OCI-LY7 (cell line): ENCODE measurements around the gene UBP1. TPM values are rescaled to one million over a fixed set of nuclear protein-coding genes. Genes with fewer than 3 reads are reported as not detected.

Source experiments
- BruUV-seq: library from RNA; stranded (reverse); fragments of 400-500 nt; replicated peaks from 2 replicates; lab custom pipeline; 2021; lab: Mats Ljungman, UMichigan
- CTCF ChIA-PET: fragments of 300-600 bp; sonication (Branson Sonifier 250); formaldehyde crosslinking; loops from one replicate; lab custom pipeline; 2022; ENCODE audit warnings: antibody characterized with exemption; ENCODE audit not compliant: unreplicated experiment; lab: Charles Lee
- POLR2A ChIA-PET: fragments of 300-600 bp; sonication (Branson Sonifier 250); formaldehyde crosslinking; loops from one replicate; lab custom pipeline; 2022; ENCODE audit warnings: antibody characterized with exemption; lab: Charles Lee
- DNase-seq: peaks from one replicate; pipeline ENCODE4 v3.0.0-alpha.2; 2015; ENCODE audit warnings: low spot score
- H2AFZ ChIP-seq: fragments of 200-600 bp; sonication (generic), shearing (Covaris generic); 2 replicates; pipeline ENCODE4 v1.6.1; 2014; ENCODE audit warnings: mild to moderate bottlenecking, antibody characterized with exemption, low read length, moderate library complexity
- H3K27ac ChIP-seq: fragments of 200-600 bp; sonication (generic); 2 replicates; pipeline ENCODE4 v1.5.1; 2014; ENCODE audit warnings: mixed run types, low read depth, mild to moderate bottlenecking, moderate library complexity, low read length, inconsistent platforms; ENCODE audit not compliant: poor library complexity, severe bottlenecking
- H3K36me3 ChIP-seq: fragments of 200-600 bp; sonication (generic); 2 replicates; pipeline ENCODE4 v1.6.1; 2014; ENCODE audit warnings: mild to moderate bottlenecking, antibody characterized with exemption, low read length, moderate library complexity, mixed read lengths; ENCODE audit not compliant: insufficient read depth
- H3K4me1 ChIP-seq: fragments of 200-600 bp; sonication (generic); 2 replicates; pipeline ENCODE4 v1.5.1; 2014; ENCODE audit warnings: mild to moderate bottlenecking, low read length; ENCODE audit not compliant: insufficient read depth, poor library complexity, severe bottlenecking
- H3K4me2 ChIP-seq: fragments of 200-600 bp; sonication (generic); 2 replicates; pipeline ENCODE4 v1.6.1; 2014; ENCODE audit warnings: mild to moderate bottlenecking, low read length
- H3K4me3 ChIP-seq: fragments of 200-600 bp; sonication (generic); 2 replicates; pipeline ENCODE4 v1.5.1; 2014; ENCODE audit warnings: mild to moderate bottlenecking, low read depth, low read length; ENCODE audit not compliant: poor library complexity, severe bottlenecking
- H3K79me2 ChIP-seq: fragments of 200-600 bp; sonication (generic); 2 replicates; pipeline ENCODE4 v1.6.1; 2016; ENCODE audit warnings: low read depth, mild to moderate bottlenecking, low read length, moderate library complexity, mixed read lengths; ENCODE audit not compliant: insufficient read depth
- H3K9me2 ChIP-seq: fragments of 200-600 bp; sonication (generic); 2 replicates; pipeline ENCODE4 v1.6.1; 2016; ENCODE audit warnings: mild to moderate bottlenecking, low read length, mixed read lengths; ENCODE audit not compliant: insufficient read depth
- H3K9me3 ChIP-seq: fragments of 200-600 bp; sonication (generic); 2 replicates; pipeline ENCODE4 v1.6.1; 2014; ENCODE audit warnings: mild to moderate bottlenecking, mixed run types, low read length, mixed read lengths
- H4K20me1 ChIP-seq: fragments of 200-600 bp; sonication (generic); 2 replicates; pipeline ENCODE4 v1.6.1; 2014; ENCODE audit warnings: mild to moderate bottlenecking, antibody characterized with exemption, low read length, moderate library complexity, mixed read lengths; ENCODE audit not compliant: insufficient read depth
- CTCF ChIP-seq: fragments of 200-600 bp; sonication (generic); conservative IDR thresholded peaks from 2 replicates; pipeline ENCODE4 v1.5.1; 2014; ENCODE audit warnings: mild to moderate bottlenecking, antibody characterized with exemption, low read length, moderate library complexity, mixed read lengths
- EZH2phosphoT487 ChIP-seq: fragments of 200-600 bp; sonication (generic); IDR thresholded peaks from 2 replicates; pipeline ENCODE4 v1.6.1; 2018; ENCODE audit warnings: low read depth, borderline replicate concordance, mild to moderate bottlenecking, mixed run types, antibody characterized with exemption, low read length, moderate library complexity, mixed read lengths
- intact Hi-C: fragments of 100-400 bp; cut with micrococcal nuclease; formaldehyde crosslinking; loops from one replicate; pipeline ENCODE4 v1.10.0; 2022; ENCODE audit not compliant: unreplicated experiment
- total RNA-seq, 2 experiments: library from RNA; depleted of rRNA in 1 of 2; stranded (reverse); fragments of >200 nt in 1 of 2; shearing (Covaris generic) in 1 of 2; gene quantifications; 2 replicates each; pipeline ENCODE4 v1.2.3, GENCODE V29; 2014 to 2022

The UBP1 gene
- total RNA-seq, 2 experiments from 2014 or later: 73.0 to 83.8 TPM

- POLR2A ChIA-PET: no interaction called here
- no peak for TF ChIP-seq CTCF
- no peak for TF ChIP-seq EZH2phosphoT487
- no TSS peak for BruUV-seq
These were observed 62.7 kb downstream of the UBP1 start for GRCh38 chr3:33377489-33377888.

GRCh38 chr3:33373082-33373437 is 67.1 kb downstream of the UBP1 start:
- Histone ChIP-seq H3K79me2 (no peaks in the 10 kb centered on the region), H2AFZ (no peak overlapping the region), H3K36me3 (no peaks in the 10 kb centered on the region), H3K4me1 (no peaks in the 10 kb centered on the region), H3K27ac (no peak overlapping the region), H3K4me2 (no peak overlapping the region), H4K20me1 (no peaks in the 10 kb centered on the region), H3K9me2 (no peaks in the 10 kb centered on the region), H3K9me3 (no peaks in the 10 kb centered on the region), H3K4me3 (no peak overlapping the region)
- POLR2A ChIA-PET: interaction anchor here (0.5 to 1.0 kb wide), 2 partner anchors 65 to 446 kb away, joined by 3 to 4 read pairs; no protein-coding TSS in a partner anchor
- CTCF ChIA-PET: interaction anchor here (0.6 to 1.3 kb wide), 4 partner anchors 8 to 241 kb away, joined by 3 to 4 read pairs (median 4); no protein-coding TSS in a partner anchor
- BruUV-seq: no TSS peak
- no peak for DNase-seq
- intact Hi-C loops: loop anchor here (1.0 to 2.0 kb wide), 2 partner anchors 242 to 426 kb away; no protein-coding TSS in a partner anchor
- TF ChIP-seq EZH2phosphoT487 (no peak), CTCF (no peak; the same call in 1 of the 2 replicates)

More at GRCh38 chr3:33377489-33377888, 62.7 kb downstream of the UBP1 start:
- no peaks in the 10 kb centered on the region for H3K79me2 ChIP-seq
- no peaks in the 10 kb centered on the region for H3K36me3 ChIP-seq
- H4K20me1 ChIP-seq: no peaks in the 10 kb centered on the region
- no peak overlapping the region for H3K4me3 ChIP-seq
- no peaks in the 10 kb centered on the region for H3K9me2 ChIP-seq
- H3K27ac ChIP-seq: no peak overlapping the region
- no peaks in the 10 kb centered on the region for H3K4me1 ChIP-seq
- H3K9me3 ChIP-seq: no peaks in the 10 kb centered on the region
- no peak overlapping the region for H3K4me2 ChIP-seq
- CTCF ChIA-PET: no interaction called here
- DNase-seq: no peak
- intact Hi-C loops: no loop called here
- H2AFZ ChIP-seq: no peak overlapping the region
